ENCODE measurements around the gene EPHX1. TPM values are rescaled to one million over a fixed set of nuclear protein-coding genes. Genes with fewer than 3 reads are reported as not detected.

Gene EPHX1
- polyA plus RNA-seq, 12 donors, result 18.5 to 47.9 (median 32.4) TPM; not detected in 1

Other genes starting within 250 kb of the EPHX1 start
- gene ENAH, start 157.0 kb upstream of the EPHX1 start, polyA plus RNA-seq (ENCODE audit: insufficient read length in 12 of 12), result 100 to 1,000 TPM; 106 to 360 (median 161) TPM
- 100 to 1,000 TPM in 11 of 12 donors, not detected in 1; 154 to 342 (median 227) TPM for gene SRP9, start 32.3 kb upstream of the EPHX1 start, polyA plus RNA-seq (ENCODE audit: insufficient read length in 12 of 12)
- 10 to 100 TPM in 11 of 12 donors, not detected in 1; 15.7 to 48.6 (median 23.1) TPM for gene TMEM63A, start 72.3 kb downstream of the EPHX1 start, polyA plus RNA-seq (ENCODE audit: insufficient read length in 12 of 12)
- under 1 TPM in 10 of 12 donors, not detected in 2; 0.14 to 0.61 (median 0.37) TPM for gene LEFTY1, start 79.0 kb downstream of the EPHX1 start, polyA plus RNA-seq (ENCODE audit: insufficient read length in 12 of 12)
- gene PYCR2, start 114.1 kb downstream of the EPHX1 start, polyA plus RNA-seq (ENCODE audit: insufficient read length in 12 of 12), result 10 to 100 TPM in 11 of 12 donors, not detected in 1; 28.0 to 44.2 (median 32.4) TPM
- 1 to 10 TPM in 10 of 12 donors, not detected in 2; 3.0 to 8.0 (median 4.3) TPM for gene LEFTY2, start 131.1 kb downstream of the EPHX1 start, polyA plus RNA-seq (ENCODE audit: insufficient read length in 12 of 12)
- gene SDE2, start 189.2 kb downstream of the EPHX1 start, polyA plus RNA-seq (ENCODE audit: insufficient read length in 12 of 12), result 10 to 100 TPM in 11 of 12 donors, not detected in 1; 11.8 to 17.0 (median 15.0) TPM

Data from muscle of arm (tissue), 12 donors.